Embryonic facial prominence (tissue), 1 donor: ENCODE results near the gene SORL1.
"Not testable (repeated sequence)": the region's sequence is repeated elsewhere in the genome, so short reads cannot be mapped to it uniquely, and the experiment has no call there.

Experiments
- DNase-seq: peaks from one replicate; pipeline ENCODE4 v3.0.0-alpha.2; 2016; ENCODE audit errors: extremely low spot score

The SORL1 gene

DNA sequence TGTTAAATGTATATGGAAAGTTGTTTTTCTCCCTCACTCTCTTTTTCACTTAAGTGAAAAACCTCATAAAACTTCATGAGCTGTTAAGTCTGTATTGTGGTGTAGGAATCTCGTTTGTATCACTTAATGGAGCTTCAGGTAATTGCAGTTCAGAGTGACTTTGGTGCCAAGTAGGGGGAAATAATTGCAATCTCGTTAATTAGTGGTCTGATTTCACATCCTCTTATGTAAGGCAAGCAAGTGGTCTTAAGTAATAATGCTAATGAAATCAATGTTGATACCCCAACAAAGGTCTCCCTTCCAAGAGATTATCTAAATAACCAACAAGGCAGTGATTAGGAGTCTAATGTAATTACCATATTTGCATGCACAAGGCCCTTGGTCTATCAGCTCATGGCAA is 174.9 kb downstream of the SORL1 start:
- no peak for DNase-seq

DNA sequence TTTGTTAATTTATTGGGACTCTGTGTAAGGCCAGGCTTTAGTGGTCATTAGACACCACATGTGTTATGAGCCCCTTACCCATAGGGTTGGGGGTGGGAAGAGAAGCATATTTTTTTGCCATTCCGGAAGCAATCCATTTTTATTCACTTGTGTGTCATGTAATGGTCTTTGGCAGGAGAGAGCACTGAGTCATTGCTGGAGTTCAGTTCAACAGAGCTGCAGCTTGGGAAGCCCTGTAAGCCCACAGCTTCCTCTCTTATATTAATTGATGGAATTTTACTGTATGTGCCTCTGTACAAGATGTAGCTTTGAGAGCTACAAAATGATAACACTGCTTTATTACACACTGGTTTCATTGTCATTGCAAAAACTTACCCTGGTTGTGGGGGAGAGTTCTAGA is 177.9 kb downstream of the SORL1 start:
- DNase-seq = no peak

- no peak for DNase-seq
Measured at GRCh38 chr11:121631456-121631855, 179.3 kb downstream of the SORL1 start.

GRCh38 chr11:121634273-121634672 is 182.2 kb downstream of the SORL1 start:
- no peak for DNase-seq

GRCh38 chr11:121634889-121635288 is 182.8 kb downstream of the SORL1 start:
- no peak for DNase-seq

DNA sequence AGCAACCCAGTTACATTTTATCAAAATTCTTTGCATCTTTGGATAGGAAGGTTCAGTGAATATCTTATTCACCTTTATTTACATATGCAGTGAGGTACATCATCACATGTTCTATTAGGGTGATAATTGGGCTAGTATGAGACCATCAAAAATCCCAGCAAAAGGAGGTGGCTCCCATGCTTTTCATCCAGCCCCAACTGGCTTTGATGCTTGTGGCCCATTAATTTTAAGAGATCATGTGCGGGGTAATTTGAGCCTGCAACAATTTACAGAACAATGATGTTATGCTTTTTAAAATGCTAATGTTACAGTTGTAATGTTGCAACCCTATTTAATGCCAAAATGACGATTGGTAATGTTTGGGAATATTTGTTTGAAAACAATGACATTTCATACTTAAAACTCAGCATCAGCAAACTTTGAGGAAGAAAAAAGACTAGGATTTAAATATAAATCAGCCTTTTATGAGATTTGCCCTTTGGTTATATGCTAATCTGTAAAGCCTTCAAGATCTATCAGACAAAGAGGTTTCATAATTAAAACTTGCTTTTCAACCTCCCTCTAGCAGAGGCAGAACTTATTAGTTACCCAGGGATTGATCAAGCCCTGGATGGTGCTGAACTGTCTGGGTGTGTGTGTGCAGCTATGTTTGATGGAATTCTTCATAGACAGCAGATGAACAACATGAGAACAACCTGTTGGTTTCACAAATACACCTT is 184.1 kb downstream of the SORL1 start:
- DNase-seq = no peak

DNA sequence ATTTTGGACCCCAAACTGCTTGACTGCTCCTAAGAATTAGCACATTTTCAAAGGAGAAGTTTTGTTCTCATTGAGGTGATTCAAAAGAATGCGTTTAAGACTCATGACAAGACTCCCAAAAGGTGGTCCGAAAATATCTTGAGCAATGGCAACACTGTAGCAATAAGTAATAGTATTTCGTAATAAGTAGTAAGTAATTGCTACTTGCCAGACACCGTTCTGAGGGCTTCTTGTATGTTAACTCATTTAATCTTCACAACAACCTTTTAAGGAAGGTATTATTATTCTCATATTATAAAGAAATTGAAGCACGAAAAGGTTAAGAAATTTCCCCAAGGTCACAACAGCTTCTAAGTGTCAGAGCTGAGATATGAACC is 184.7 kb downstream of the SORL1 start:
- no peak for DNase-seq

DNA sequence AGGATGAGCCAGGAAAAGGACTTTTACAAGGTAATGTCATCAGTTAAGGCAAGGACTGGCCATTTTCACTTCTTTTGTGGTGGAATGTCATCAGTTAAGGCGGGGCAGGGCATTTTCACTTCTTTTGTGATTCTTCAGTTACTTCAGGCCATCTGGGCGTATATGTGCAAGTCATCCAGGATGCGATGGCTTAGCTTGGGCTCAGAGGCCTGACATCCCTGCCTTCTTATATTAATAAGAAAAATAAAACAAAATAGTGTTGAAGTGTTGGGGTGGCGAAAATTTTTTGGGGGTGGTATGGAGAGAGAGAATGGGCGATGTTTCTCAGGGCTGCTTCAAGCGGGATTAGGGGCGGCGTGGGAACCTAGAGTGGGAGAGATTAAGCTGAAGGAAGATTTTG is 185.5 kb downstream of the SORL1 start:
- not testable (repeated sequence) for DNase-seq

DNA sequence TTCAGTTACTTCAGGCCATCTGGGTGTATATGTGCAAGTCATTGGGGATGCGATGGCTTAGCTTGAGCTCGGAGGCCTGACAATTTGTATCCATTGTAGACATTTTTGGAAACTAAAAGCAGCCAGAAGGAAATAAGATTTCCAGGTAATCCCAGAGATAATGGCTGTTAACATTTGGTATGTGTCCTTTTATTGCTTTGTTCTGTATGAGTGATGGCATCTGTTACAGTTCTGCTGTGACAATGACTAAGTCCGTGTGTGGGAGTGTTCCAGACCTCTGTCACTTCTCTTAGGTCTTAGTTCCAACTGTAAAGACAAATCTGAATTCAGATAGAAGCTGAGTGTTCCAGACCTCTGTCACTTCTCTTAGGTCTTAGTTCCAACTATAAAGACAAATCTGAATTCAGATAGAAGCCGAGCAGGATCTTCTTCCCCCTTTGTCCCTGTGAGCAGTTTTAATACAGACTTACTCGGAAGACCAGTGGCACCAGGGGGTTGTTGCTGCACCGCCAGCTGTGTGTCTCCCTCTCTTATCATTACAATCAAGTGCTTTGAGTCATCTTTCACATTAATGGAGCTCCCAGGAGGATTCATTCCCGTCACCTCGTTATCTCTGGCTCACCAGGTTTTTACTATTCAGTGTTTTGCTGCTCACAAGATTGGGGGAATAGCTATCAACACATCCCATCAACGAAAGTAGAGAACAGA is 191.5 kb downstream of the SORL1 start:
- no peak for DNase-seq

- DNase-seq = no peak
Measured at GRCh38 chr11:121644187-121644512, 192.0 kb downstream of the SORL1 start.

- DNase-seq = no peak
Measured at GRCh38 chr11:121645001-121645400, 192.9 kb downstream of the SORL1 start.

GRCh38 chr11:121645596-121645995 is 193.5 kb downstream of the SORL1 start:
- DNase-seq = no peak

DNA sequence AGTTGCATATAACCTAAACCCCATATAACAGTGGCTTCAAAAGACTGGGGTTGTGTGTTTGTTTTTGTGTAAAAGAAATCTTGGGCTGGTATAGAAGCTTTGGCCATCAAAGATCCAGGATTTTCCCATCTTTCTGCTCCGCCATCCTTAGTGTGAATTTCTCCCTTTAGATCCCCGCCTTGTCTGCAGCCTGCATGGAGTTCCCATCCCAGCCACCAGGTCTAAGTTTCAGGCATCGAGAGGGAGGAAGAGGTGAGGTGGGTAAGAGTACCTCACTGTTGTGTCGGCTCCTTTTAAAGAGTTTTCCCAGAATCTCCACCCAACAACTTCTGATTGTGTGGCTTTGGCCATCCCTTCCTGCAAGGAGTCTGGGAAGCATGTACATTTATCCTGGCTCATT is 196.2 kb downstream of the SORL1 start:
- no peak for DNase-seq

GRCh38 chr11:121649798-121650197 is 197.7 kb downstream of the SORL1 start:
- DNase-seq = no peak

DNA sequence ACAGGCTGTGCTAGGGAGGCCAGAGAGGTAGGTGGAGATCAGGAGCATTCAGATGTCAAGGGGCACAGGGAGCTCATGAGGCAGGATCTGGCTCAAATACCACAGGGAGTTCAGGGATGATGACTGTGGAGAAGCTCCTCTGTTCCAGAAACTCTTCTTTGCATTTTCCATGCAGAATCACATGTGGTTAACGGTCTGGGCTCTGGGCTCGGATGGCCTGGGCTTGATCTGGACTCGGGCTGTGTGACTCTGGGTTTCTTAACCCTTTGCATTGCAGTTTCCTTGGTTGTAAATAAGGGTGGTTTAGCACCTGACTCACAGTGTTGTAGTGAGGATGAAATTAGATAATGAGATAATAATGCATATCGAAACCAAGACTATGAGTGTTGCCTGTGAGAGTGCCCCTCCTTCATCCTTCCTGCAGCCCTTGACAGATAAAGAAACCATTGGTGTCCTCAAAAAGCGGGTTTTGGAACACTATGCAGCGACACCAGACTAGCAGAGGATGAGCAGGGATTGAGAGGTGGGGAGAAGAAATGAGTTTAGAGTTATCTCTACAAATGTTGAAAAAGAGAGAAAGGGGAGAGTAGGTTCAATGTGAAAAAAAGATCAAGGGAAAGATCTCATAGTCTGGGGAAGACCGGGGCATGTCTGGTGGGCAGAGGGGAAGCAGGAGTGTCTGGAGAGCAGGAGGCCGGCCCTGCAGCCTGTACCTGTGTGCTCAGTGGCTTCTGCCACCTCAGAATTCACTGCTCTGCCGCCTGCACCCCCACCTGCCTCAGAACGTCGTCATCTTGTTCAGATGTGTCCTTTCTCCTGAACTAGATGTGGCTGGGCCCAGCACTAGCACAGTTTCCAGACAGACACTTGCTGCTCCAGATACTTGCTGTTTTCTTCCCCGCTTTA is 198.5 kb downstream of the SORL1 start:
- DNase-seq = no peak

- no peak for DNase-seq
Measured at GRCh38 chr11:121651257-121651605, 199.1 kb downstream of the SORL1 start.

DNA sequence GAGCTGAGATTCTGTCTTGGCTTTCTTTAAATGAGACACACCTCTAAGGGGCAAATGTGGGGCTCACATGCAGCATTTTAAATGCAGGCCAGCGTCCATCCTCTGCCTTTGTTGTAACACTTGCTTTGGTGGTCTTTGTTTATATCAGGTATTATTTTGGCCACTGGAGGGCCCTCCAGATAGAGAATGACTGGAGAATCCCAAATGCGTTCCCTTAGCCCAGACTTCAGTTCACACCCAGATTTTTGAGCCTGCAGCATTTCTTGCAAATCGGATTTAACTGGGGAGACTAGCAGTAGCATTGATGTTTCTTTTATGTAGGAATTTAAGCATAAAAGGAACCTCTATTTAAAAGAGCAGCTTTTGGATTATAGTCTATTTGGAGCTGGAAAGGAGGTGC is 200.9 kb downstream of the SORL1 start:
- peak; percentile 81 for DNase-seq

- no peak for DNase-seq
Measured at GRCh38 chr11:121654259-121654842, 202.2 kb downstream of the SORL1 start.

- DNase-seq = peak; percentile 75
Measured at GRCh38 chr11:121654843-121655536, 202.9 kb downstream of the SORL1 start.

DNA sequence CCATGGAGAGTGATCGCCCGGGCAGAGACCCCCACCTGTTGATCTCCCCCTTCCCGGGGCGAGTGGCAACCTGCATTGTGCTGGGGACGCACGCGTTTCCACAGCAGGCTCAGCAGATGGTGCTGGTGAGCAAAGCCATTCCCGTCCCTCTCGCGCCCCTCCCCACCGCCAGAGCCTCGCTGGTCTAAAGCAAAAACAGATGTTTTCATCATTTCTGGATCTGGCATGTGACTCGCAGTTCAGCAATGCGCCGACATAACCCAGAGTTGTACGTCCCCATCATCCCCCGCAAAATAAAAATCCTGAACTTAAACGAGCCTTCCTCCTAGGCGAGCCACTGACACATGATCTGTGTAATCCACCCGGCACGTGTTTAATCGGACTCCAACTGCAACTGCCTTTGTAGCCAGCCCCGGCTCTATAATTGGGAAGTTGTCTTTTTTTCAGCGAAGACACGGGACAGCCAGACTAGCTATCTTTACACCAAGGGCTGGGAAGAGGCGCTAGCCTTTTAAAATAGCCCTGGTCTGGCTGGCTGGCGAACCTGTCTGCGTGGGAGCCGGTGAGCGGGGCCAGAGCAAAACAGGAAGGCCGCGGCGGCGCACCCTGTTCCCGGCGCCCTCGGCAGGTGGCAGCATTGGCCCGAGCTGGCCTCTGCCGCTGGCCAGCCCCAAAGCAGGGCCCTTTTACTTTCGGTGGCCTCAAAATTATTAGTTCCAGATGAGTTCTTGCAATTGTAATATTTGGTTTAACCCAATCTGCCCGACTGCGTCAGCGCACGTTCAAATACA is 203.6 kb downstream of the SORL1 start:
- peak; percentile 97 for DNase-seq
